Right lobe of liver (tissue), 6 donors: Measurements from ENCODE around the gene FMN2. TPM values are rescaled to one million over a fixed set of nuclear protein-coding genes. Genes with fewer than 3 reads are reported as not detected.

Experiments
- ATAC-seq, 4 donors: fragments of 200-7000 bp; cut with Tn5 transposase; one replicate each; pipeline ENCODE4 v1.9.1; 2020; ENCODE audit warnings: mild to moderate bottlenecking in 4 of 4, moderate library complexity in 4 of 4
- DNase-seq, 3 donors: peaks; one replicate each; pipeline ENCODE4 v3.0.0-alpha.2; 2020
- H3K27ac ChIP-seq, 3 donors: fragments of 200-600 bp; one replicate each; pipeline ENCODE4 v1.8.0; 2022
- H3K27me3 ChIP-seq, 2 donors: fragments of 200-600 bp; one replicate each; pipeline ENCODE4 v1.8.0; 2022
- H3K36me3 ChIP-seq, 4 donors: fragments of 200-600 bp; sonication (generic) in 1 of 4; one replicate each; pipeline versions ENCODE4 v1.5.1 to v1.8.0; 2017 to 2022; ENCODE audit warnings: control low read depth in 1 of 4
- H3K4me1 ChIP-seq, 4 donors: fragments of 200-600 bp; sonication (generic) in 1 of 4; one replicate each; pipeline versions ENCODE4 v1.5.1 to v1.8.0; 2017 to 2022; ENCODE audit warnings: control low read depth in 1 of 4
- H3K4me3 ChIP-seq, 3 donors: fragments of 200-600 bp; one replicate each; pipeline ENCODE4 v1.8.0; 2022
- H3K9me3 ChIP-seq, 4 donors: fragments of 200-600 bp; sonication (generic) in 1 of 4; one replicate each; pipeline versions ENCODE4 v1.5.1 to v1.8.0; 2017 to 2022; ENCODE audit warnings: control low read depth in 1 of 4
- POLR2A ChIP-seq: fragments of 450-650 bp; IDR thresholded peaks from one replicate; pipeline ENCODE4 v1.6.1; 2017; ENCODE audit warnings: antibody characterized with exemption, mild to moderate bottlenecking
- WGBS: methylation state at CpG from one replicate; pipeline ENCODE4 v1.1.6; 2018; ENCODE audit warnings: low coverage, low lambda C conversion rate; ENCODE audit not compliant: insufficient coverage; ENCODE audit errors: missing lambda C conversion rate; 5-methylcytosine and 5-hydroxymethylcytosine counted together
- intact Hi-C, 2 donors: fragments of 100-400 bp; cut with DNase I; formaldehyde crosslinking; loops; one replicate each; pipeline versions ENCODE4 v1.11.2 to v1.14.1; 2022
- total RNA-seq, 6 experiments: library from RNA; depleted of rRNA in 2 of 6; stranded (reverse); fragments of >200 nt in 2 of 6; fragmentation: NEBNext Ultra II Directional in 3 of 6; extraction: Animal tissue kit (Norgen Biotek cat#: 25700) in 3 of 6; gene quantifications; one replicate each; pipeline versions ENCODE4 v1.1.0 to v1.2.4, GENCODE V29; 2016 to 2023
- TF ChIP-seq, protein P1 (sequence below), 4 donors: fragments of 200-600 bp in 3 of 4; fragments of 450-650 bp in 1 of 4; IDR thresholded peaks; one replicate each; pipeline versions ENCODE4 v1.5.1 to v1.8.0; 2016 to 2022; ENCODE audit warnings: antibody characterized with exemption in 4 of 4, mild to moderate bottlenecking in 2 of 4
- donor health status: DM: no; HTN: yes; CAD: no.
- donor health status: DM: no; HTN: no; CAD: no.
- donor health status: DM: no; HTN: no; CAD: no.
- donor health status: DM: no; HTN: yes; CAD: no.
- donor health status: DM: no; HTN: yes; CAD: no.

Gene FMN2
- total RNA-seq, 6 experiments from 2014 or later, result 0.12 TPM; not detected in 5

DNA sequence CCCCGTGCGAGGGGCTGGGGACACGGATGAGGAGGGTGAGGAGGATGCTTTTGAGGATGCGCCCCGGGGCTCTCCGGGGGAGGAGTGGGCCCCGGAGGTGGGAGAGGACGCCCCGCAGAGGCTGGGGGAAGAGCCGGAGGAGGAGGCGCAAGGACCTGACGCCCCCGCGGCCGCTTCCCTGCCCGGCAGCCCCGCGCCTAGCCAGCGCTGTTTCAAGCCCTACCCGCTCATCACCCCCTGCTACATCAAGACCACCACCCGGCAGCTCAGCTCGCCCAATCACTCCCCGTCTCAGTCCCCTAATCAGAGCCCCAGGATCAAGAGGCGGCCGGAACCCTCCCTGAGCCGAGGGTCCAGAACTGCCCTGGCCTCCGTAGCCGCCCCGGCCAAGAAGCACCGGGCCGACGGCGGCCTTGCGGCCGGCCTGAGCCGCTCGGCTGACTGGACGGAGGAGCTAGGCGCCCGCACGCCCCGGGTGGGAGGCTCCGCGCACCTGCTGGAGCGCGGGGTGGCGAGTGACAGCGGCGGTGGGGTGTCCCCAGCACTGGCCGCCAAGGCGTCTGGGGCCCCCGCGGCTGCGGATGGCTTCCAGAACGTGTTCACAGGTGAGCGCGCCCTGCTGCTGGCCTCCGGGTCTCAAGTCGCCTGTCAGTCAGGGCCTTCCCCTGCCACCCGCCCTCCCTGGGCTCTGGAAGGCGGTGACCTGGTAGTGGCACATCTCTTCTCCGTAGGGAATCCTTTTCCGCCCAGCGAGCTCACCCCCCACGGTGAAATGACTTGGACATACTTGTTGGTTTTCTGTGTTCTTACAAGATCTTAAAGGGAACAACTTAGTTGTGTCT, 1.7 kb downstream of the FMN2 start:
- intact Hi-C loops, result no loop called here
- no peak overlapping the region for H3K4me3 ChIP-seq
- H3K4me1 ChIP-seq, result peaks cover 0 to 7% (median 0%) of the 10 kb centered on the region in 4 donors
- no peaks in the 10 kb centered on the region for H3K36me3 ChIP-seq
- H3K27me3 ChIP-seq, result no peaks in the 10 kb centered on the region
- H3K27ac ChIP-seq, result no peak overlapping the region
- TF ChIP-seq, protein P1, sequence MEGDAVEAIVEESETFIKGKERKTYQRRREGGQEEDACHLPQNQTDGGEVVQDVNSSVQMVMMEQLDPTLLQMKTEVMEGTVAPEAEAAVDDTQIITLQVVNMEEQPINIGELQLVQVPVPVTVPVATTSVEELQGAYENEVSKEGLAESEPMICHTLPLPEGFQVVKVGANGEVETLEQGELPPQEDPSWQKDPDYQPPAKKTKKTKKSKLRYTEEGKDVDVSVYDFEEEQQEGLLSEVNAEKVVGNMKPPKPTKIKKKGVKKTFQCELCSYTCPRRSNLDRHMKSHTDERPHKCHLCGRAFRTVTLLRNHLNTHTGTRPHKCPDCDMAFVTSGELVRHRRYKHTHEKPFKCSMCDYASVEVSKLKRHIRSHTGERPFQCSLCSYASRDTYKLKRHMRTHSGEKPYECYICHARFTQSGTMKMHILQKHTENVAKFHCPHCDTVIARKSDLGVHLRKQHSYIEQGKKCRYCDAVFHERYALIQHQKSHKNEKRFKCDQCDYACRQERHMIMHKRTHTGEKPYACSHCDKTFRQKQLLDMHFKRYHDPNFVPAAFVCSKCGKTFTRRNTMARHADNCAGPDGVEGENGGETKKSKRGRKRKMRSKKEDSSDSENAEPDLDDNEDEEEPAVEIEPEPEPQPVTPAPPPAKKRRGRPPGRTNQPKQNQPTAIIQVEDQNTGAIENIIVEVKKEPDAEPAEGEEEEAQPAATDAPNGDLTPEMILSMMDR (IDR thresholded peaks at IDR 0.05), result no peak
- TF ChIP-seq POLR2A, result no peak
- DNase-seq (no peak), ATAC-seq (peak in 1 of 4 donors; percentile 26)
- WGBS, result 5% methylated on average over 11 of the region's 65 CpGs
- H3K9me3 ChIP-seq, result no peaks in the 10 kb centered on the region

DNA sequence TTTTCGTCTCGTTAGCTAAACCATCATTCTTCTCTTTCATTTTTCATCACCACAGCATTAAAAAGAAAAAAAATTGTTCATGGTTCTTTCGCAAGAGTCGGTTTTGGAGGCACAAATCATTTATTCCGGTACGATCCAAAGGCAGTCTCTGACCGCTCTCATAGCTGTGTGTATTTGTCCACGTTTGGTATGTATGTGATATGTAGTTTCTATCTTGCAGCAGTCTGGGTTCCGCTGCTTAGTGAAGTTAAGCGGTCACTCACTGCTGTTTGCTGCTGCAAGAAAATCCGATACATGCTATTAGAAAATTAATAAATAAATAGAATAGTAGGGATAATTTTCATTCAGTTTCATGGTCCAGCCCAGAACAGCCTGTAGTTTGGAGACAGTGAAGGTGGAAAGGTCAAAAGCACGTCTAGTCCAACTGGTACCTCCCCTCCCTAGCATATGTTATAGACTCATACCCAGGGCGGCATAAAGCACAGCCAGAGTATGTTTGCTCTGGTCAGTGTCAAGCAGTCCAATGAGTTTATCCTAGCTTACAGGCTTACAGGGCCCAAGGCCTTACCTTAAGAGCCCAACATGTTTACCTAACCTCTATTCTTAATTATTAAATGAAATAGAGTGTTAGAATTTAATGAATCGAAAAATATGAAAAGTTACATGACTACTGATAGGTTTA, 2.5 kb downstream of the FMN2 start:
- Histone ChIP-seq H3K9me3 (no peaks in the 10 kb centered on the region), H3K27ac (no peak overlapping the region), H3K4me3 (no peak overlapping the region), H3K36me3 (no peaks in the 10 kb centered on the region), H3K27me3 (no peaks in the 10 kb centered on the region), H3K4me1 (peaks cover 0 to 7% (median 0%) of the 10 kb centered on the region in 4 donors)
- intact Hi-C loops, result no loop called here
- DNase-seq (no peak), ATAC-seq (no peak)
- 71% methylated on average over 14 of the region's 14 CpGs for WGBS
- TF ChIP-seq, protein P1 (IDR thresholded peaks at IDR 0.05), result no peak
- no peak for TF ChIP-seq POLR2A

DNA sequence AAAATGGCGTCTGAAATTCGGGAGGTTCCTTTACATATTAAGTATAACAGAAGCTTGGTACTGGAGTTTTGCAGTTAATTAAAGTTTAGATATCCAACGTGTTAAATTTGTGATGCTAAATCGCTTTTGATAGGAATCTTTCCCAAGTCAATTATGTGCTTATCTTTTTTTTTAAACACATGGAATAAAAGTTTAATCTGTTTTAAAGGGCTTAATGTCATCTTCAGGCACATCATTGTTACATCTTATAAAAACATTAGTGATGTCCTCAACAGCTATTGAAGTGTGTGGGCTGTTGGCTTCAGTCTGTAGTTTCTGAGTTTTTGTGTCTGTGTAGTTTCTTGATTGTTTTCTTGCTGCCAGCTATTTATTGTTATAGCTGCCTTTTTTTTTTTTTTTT, 5.3 kb downstream of the FMN2 start:
- ATAC-seq, result no peak
- Histone ChIP-seq H3K27ac (no peak overlapping the region), H3K4me1 (peaks cover 0 to 7% (median 0%) of the 10 kb centered on the region in 4 donors), H3K27me3 (no peaks in the 10 kb centered on the region), H3K9me3 (no peaks in the 10 kb centered on the region), H3K36me3 (no peaks in the 10 kb centered on the region), H3K4me3 (no peak overlapping the region)
- intact Hi-C loops, result no loop called here
- no peak for DNase-seq
- TF ChIP-seq POLR2A, result no peak
- TF ChIP-seq, protein P1 (IDR thresholded peaks at IDR 0.05), result no peak
- WGBS, result 64% methylated on average over 4 of the region's 4 CpGs

DNA sequence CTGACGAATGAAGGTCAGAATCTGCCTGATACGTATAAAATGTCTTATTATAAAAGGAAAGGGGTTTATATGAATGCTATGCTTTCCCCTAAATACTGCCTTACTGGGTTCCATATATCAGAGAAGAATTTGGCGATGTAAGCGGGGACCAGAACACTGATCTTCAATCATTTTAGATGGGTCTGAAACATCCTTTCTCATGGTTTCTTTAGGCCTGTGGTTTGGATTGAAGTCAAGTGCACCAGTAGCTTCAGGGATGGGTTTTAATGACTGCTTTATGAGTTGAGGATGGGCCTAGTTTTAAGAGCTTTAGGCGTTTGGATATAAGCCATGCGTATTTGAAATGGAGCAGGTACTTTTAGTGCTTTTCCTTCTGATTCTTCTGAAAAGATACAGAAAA, 6.9 kb downstream of the FMN2 start:
- intact Hi-C loops, result no loop called here
- no peaks in the 10 kb centered on the region for H3K27me3 ChIP-seq
- no peak for ATAC-seq
- TF ChIP-seq POLR2A, result no peak
- TF ChIP-seq, protein P1 (IDR thresholded peaks at IDR 0.05), result no peak
- H3K27ac ChIP-seq, result no peak overlapping the region
- 71% methylated on average over 6 of the region's 6 CpGs for WGBS
- DNase-seq, result no peak
- no peaks in the 10 kb centered on the region for H3K36me3 ChIP-seq
- H3K4me3 ChIP-seq, result no peak overlapping the region
- H3K9me3 ChIP-seq, result no peaks in the 10 kb centered on the region
- H3K4me1 ChIP-seq, result no peaks in the 10 kb centered on the region
